Astrocyte of the cerebellum (primary cell): ENCODE results near the gene OPRL1.

Experiments
- DNase-seq: peaks from one replicate; pipeline ENCODE4 v3.0.0-alpha.2; 2011; ENCODE audit warnings: low read depth
- H3K4me3 ChIP-seq: 2 replicates; pipeline ENCODE4 v1.5.1; 2011; ENCODE audit warnings: mild to moderate bottlenecking, low read depth, low read length, moderate library complexity
- in situ Hi-C: cut with HindIII; loops from 2 replicates; pipeline ENCODE4 v1.10.0; 2017; ENCODE audit warnings: low sequenced_read_pairs
- TF ChIP-seq, protein P1 (sequence below): IDR thresholded peaks from 2 replicates; pipeline ENCODE4 v1.5.1; 2012; ENCODE audit warnings: low read length, low read depth, moderate library complexity, mild to moderate bottlenecking; ENCODE audit errors: missing control alignments

Gene OPRL1

GRCh38 chr20:64042054-64042781 lies 37.7 kb upstream of the OPRL1 start:
- peak overlapping the region; percentile 19 for H3K4me3 ChIP-seq
- TF ChIP-seq, protein P1, sequence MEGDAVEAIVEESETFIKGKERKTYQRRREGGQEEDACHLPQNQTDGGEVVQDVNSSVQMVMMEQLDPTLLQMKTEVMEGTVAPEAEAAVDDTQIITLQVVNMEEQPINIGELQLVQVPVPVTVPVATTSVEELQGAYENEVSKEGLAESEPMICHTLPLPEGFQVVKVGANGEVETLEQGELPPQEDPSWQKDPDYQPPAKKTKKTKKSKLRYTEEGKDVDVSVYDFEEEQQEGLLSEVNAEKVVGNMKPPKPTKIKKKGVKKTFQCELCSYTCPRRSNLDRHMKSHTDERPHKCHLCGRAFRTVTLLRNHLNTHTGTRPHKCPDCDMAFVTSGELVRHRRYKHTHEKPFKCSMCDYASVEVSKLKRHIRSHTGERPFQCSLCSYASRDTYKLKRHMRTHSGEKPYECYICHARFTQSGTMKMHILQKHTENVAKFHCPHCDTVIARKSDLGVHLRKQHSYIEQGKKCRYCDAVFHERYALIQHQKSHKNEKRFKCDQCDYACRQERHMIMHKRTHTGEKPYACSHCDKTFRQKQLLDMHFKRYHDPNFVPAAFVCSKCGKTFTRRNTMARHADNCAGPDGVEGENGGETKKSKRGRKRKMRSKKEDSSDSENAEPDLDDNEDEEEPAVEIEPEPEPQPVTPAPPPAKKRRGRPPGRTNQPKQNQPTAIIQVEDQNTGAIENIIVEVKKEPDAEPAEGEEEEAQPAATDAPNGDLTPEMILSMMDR: no peak
- in situ Hi-C loops: no loop called here
- no peak for DNase-seq

GRCh38 chr20:64043768-64044167 lies 36.1 kb upstream of the OPRL1 start:
- no peak for DNase-seq
- TF ChIP-seq, protein P1: no peak
- no peak overlapping the region for H3K4me3 ChIP-seq
- in situ Hi-C loops: no loop called here

GRCh38 chr20:64044484-64045247 lies 35.2 kb upstream of the OPRL1 start:
- in situ Hi-C loops: no loop called here
- no peak for DNase-seq
- no peak overlapping the region for H3K4me3 ChIP-seq
- TF ChIP-seq, protein P1: no peak

GRCh38 chr20:64045346-64046011 lies 34.4 kb upstream of the OPRL1 start:
- no peak for DNase-seq
- TF ChIP-seq, protein P1: no peak
- no peak overlapping the region for H3K4me3 ChIP-seq
- in situ Hi-C loops: no loop called here

GRCh38 chr20:64047046-64047389 lies 32.9 kb upstream of the OPRL1 start:
- in situ Hi-C loops: no loop called here
- no peak overlapping the region for H3K4me3 ChIP-seq
- no peak for DNase-seq
- TF ChIP-seq, protein P1: no peak

- no peak for DNase-seq
- TF ChIP-seq, protein P1: no peak
- no peak overlapping the region for H3K4me3 ChIP-seq
- in situ Hi-C loops: no loop called here
Measured at GRCh38 chr20:64047968-64048401, 31.9 kb upstream of the OPRL1 start.
